ENCODE data around the gene GPR151.
A peak's percentile ranks its signal among the peaks of the same experiment; 100 is the strongest.

GRCh38 chr5:146466521-146467349 lies 49.3 kb downstream of the GPR151 start:
- TF ChIP-seq CTCF (IDR thresholded peaks at IDR 0.05; ENCODE audit: low read length) (peak; percentile 23), EZH2phosphoT487 (IDR thresholded peaks at IDR 0.05; ENCODE audit: low read length) (no peak), EZH2 (optimal IDR thresholded peaks at IDR 0.05; ENCODE audit: low read depth, low read length) (no peak)
